ENCODE results near the gene GGACT.
"Not testable (repeated sequence)": the region's sequence is repeated elsewhere in the genome, so short reads cannot be mapped to it uniquely, and the experiment has no call there.

Gene GGACT

DNA sequence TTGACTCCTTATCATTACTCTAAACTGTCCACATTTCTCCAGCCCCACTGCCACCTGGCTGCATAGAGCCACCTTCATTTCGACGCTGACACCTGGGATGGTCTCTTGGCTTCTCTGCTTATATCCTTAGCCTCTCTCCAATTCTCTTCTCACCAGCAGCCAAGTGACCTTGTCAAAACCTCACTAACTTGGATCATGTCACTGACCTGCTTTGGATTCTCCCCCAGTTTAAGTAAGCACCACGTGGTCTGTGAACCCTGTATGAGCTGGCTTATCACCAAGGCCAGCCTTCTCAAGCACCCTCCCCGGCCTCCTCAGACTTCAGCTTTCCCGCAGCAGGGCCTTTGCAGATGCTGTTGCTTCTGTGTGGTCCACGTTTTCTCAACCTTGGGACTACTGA is 12.3 kb upstream of the GGACT start:
- DNase-seq: no peak

DNA sequence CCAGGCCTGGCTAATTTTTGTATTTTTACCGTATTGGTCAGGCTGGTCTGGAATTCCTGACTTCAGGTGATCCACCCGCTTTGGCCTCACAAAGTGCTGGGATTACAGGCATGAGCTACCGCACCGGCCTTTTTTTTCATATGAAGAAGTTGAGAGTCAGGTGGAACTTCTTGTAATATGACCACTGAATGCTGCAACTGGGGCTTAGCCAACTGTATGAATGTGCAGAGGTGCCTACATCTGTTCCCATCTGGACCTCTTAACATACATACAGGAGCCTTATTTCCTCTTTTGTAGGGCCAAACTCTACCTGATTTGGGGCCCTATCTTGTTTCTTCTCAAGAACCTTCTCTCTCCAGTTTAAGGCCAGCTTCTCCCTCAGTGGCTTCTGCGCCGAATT is 11.9 kb upstream of the GGACT start:
- no peak for DNase-seq

DNA sequence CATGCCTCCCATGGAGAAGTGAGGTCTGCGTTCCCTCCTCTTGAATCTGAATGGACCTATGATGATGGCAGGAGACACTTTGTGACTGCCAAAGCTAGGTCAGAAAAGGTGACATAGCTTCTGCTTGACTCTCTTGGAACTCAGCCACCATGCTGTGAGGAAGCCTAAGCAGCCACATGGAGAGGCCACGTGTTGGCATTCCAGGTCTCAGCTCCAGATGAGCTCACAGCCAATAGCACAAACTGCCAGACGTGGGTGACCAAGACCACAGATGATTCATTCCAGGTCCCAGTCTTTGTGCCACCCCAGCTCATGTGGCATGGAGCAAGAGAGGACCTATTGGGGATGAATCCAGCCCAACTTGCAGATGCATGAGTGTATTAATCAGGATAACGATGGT is 8.7 kb upstream of the GGACT start:
- no peak for DNase-seq

DNA sequence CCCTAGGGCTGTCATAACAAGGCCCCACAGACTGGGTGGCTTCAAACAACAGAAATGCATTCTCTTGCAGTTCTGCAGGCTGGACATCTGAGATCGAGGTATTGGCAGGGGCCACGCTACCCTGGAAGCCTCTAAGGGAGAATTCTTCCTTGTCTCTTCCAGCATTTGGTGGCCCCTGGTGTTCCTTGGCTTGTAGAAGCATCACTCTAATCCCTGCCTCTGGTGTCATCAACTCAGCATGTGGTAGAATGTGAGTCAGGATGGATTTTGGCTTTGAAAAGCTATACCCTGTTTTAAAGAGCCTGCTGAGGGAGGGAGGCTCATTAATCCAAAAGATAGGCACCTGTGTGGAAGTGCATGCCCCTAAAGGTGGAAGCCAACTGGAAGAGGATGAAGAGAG is 7.9 kb upstream of the GGACT start:
- DNase-seq: no peak

DNA sequence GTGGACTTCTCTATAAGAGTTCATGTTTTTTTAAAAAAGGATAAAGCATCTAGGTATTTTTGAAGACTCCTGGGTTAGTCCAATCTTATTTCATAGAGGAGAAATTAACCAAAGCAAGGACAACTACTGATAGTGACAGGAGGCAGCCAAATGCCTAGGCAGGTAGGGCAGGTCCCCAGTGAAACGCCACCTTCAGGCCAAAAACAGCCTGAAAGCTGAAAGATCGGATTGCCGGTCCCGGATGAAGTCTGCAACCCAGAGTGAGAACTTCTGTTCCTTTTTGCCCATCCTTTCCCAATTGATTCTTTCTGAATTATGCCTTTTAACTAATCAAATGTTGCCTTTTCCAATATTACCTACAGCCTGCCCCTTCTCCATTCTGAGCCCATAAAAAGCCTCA is 6.1 kb upstream of the GGACT start:
- DNase-seq: no peak

DNA sequence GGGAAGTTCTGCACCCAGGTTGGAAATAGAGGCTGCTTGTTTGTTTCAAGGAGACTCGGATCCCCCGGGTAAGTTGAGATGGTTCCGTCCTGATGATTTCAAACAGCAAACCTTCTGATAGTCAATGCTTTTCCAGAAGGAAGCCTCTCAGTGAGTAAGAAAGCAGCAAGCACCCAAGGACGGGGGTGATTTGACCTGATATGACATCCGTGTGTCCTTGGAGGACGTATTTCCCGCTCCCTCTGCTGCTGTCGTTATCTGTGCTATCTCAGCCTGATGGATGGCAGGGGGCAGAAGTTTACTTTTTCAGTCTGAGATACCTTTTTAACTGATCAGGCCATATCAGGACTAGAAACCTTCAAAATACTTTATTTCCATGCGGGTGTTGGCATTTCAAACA is 5.7 kb upstream of the GGACT start:
- DNase-seq: no peak

DNA sequence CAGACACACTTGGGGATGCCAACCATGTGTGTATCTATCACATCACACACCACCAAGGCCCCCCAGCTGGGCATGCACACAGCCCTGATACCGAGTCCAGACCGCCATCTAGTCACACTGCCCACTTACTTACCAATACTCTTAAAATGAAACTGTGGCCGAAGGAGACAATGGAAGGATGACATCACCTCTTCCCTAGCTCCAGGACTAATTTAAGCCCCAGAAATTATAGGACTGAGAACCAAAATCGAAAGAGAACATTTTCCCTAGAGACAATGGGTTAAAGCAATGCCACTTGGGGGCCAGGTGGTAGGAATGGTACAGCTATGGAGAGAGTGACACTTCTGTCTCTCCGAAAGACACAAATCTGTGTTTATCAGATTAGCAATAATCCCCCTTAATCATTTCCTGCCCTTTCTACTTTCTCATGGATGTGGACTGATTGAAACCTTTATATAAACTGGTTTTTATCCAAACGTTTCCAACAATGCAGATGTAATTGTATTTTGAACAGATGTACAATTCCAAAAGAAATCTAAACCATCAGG is 663 bp upstream of the GGACT start:
- DNase-seq: no peak

DNA sequence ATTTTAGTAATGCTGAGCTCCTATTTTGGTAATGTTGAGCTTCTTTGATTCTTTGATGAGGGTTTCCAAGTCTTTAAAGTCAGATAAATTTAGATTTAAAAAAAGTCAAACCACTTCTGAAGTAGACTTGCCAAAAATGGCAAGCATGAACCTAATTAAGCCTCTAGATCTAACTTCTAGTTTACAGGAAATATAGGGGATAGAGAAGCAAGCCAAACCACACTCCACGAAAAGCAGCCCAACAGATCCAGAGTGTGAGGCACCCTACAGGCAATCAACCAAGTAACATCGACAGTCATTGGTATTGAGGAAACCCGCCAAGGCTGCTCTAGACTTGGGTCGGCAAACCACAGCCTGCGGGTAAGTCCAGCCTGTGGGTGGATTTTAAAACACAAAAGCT is 3.7 kb downstream of the GGACT start:
- DNase-seq: no peak

DNA sequence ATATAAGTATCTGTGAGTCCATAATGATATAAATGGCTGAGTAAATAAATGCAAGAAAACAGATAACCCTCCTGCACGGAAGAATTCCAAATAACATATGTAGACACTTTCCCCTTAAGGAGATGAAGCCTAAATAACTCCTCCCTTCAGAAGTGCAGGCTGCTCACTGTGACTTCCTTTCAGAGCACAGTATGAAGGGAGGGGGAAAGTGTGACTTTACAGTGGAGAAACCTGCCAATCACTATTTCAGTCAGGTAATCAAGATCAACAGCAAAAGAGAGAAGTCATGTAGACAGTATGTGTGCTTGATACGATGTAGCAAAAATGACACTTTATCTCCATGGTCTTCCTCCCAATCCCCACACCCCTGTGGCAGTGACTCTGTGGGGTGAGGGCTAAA is 7.1 kb downstream of the GGACT start:
- no peak for DNase-seq

DNA sequence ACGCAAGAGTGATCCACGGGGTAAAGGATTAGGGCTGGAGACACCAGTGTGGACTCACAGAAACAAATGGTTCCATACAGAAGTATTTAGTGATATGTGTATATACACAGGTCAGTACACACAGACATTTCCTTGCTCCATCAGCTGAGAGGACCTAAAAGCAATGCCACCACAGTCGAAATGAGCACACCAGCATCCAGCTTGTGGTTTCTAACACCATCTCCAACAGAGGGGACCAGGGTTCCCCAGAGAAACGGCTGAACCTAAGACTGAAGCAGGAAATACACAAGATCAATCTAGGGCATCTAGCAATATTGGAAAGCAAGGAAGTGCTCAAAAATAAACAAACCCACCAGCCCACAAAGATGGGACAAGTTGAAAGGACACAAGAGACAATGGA is 7.6 kb downstream of the GGACT start:
- no peak for DNase-seq

DNA sequence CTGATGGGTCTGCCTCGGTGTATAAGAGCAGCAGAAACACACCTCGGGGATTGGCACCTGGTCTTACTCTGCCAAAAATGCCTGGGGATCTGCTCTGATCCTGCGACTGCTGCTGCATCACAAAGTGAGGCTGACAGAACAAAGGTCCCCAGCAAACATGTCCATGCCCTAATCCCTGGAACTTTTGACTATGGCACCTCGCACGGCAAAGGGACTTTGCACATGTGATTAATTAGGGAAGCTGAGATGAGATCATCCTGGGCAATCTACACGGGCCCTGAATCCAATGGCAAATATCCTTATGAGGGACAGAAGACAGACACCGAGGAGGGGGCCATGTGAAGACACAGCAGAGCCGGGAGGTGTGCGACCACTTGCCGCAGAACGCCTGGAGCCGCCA is 8.5 kb downstream of the GGACT start:
- no peak for DNase-seq

DNA sequence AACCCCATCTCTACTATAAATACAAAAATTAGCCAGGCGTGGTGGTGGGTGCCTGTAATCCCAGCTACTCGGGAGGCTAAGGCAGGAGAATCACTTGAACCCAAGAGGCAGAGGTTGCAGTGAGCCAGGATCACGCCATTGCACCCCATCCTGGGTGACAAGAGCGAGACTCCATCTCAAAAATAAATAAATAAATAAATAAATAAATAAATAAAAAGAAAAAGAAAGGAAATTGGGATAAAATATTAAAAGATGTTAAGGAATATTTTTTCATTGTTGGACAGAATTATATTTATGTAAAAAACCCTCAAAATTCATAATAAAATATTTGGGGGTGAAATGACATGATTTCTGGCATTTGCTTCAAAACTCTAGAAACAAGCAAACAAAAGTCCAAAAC is 11.3 kb downstream of the GGACT start:
- not testable (repeated sequence) for DNase-seq

DNA sequence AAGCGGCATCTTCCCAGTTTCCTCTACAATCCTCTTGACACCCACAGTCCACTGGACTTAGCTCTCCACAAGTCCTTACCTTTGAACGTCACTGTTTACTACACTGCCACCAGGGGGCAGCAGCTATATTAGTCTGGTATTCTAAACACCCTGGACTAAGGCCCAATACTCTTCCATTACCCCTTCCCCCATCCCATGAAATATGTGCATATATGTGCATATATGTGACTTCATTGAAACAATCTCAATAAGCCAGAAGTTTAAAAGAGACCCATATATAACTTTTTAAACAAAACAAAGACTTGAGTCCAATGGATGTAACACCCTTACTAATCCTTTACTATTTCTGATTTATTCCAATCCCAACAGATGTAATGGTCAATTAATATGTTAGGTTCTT is 15.5 kb downstream of the GGACT start:
- DNase-seq: peak; percentile 67 to 70

DNA sequence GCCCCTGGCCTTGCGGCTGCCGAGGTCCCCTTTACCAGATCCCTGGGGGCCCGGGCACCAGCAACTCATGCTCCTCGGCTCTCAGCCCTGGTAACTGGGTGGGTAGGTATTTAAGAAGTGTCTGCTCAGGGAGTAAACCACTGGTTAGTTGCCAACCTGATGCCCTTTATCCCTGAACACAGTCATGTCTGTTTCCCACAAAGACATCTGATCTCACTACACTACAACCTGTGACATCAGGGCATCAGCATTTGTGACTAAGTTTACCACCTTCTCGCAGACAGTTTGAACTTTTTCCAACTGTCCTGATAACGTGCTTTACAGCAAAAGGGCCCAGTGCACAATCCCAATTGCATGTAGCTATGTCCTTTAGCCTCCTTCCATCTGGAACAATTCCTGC is 22.0 kb downstream of the GGACT start:
- DNase-seq: no peak

DNA sequence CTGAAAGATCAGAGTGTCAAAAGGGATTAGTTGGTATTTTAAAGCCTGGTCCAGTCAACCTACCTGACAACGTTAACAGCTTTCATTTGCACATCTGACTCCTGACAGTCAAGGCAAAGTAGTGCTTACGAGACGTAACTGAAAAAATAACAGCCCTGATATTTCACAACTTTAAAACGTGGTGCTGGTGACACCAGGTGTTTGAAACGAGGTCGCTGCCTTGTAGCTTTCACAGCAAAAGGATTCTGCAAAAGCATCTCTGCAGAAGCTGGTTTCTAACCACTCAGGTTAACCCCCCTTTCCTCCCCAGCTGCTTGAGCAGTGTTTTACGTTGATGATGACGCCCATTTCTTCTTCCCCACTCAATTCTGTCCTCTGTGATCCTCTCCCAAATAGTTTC is 23.3 kb downstream of the GGACT start:
- DNase-seq: no peak

DNA sequence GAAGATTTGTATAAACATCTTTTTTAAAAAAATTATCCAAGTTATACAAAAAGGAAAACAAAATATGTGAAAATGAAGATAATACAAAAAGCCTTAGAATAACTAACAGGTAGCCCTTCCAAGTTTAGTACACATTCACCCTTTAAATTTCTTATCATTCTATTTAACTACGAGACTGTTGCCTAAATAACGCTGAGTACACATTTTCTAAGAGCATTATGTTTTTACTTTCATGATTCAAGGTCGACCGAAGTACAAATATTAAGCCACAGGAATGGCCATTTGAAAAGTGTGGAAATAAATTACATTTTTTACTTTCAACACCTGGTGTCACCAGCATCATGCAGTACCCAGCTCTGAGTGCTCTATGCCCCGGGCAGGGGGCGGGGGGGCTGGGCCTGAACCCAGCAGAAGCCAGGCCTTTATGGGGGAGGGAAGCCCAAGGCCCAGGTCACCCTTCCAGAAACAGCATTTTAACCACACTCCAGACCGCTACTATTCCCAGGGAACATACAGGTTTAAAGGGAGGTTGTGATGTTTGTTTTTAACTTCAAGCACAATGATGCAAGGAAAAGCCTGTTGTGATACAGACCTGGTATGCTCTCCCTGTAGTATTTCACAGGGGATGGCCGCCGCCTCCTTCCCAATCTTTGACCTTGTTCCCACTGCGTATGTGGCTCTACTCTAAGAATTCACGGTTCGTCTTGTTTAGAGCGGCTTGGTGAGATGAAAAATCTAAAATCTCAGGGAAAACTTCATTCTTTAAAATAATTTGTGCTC is 24.0 kb downstream of the GGACT start:
- no peak for DNase-seq

DNA sequence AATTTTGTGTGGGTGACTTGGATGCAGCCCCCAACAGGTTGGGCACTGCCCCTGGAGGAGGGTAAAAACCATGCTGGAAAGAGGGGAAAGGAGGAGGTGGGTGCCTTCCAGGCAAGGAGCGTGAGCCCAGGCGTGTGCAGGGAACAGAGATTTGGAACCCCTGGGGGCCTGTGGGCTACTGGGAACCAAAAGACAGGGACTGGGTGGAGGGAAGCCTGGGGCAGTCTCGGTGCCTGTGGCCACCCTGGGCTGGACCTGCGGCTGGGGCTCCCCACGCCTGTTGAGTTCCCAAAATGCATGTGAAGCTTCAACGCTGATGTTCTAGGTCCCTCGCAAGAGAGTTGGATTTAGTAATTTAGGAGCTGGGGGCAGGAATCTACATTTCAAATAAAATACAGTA is 24.8 kb downstream of the GGACT start:
- no peak for DNase-seq

DNA sequence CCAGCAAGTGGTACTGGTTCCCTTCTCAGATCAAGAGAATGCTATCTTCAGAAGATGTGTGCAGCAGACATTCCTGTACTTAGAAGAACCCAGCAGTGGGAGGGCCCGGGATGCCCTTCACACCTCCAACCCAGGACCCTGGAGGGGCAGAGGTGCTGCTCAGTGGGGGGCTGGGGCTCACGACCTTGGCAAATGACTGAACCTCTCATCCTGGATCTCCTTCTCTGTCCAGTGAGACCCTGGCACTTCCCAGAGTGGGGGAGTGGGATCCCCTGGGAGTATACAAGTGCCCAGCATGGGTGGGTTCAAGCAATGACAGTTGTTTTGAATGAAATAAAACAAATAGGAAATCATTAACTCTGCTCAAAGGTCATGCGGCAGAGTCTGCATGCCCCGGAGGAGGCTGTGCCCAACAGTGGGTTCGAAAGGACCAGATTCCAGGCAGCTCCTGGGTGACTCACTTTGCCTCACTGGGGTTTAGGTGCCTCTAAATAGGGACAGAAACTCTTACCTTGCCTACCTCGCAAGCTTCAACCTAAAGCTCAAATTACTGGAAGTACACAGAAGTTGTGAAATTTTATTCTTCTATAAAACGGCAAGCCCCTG is 26.9 kb downstream of the GGACT start:
- DNase-seq: no peak

DNA sequence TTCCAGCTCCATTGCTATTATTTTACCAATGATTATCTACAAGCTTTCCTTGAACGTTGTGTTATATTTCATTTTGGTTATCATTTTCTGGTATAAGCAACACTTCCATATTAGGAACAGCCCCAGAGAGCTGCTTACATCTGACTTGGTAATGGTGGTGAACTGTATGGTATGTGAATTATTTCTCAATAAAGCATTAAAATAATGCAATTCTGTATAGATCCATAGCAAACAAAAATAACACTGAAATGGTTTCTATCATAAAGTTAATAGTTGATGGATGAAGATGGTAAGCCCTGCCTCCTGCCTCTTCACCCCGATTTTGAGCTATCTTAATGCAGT is 27.5 kb downstream of the GGACT start:
- no peak for DNase-seq

DNA sequence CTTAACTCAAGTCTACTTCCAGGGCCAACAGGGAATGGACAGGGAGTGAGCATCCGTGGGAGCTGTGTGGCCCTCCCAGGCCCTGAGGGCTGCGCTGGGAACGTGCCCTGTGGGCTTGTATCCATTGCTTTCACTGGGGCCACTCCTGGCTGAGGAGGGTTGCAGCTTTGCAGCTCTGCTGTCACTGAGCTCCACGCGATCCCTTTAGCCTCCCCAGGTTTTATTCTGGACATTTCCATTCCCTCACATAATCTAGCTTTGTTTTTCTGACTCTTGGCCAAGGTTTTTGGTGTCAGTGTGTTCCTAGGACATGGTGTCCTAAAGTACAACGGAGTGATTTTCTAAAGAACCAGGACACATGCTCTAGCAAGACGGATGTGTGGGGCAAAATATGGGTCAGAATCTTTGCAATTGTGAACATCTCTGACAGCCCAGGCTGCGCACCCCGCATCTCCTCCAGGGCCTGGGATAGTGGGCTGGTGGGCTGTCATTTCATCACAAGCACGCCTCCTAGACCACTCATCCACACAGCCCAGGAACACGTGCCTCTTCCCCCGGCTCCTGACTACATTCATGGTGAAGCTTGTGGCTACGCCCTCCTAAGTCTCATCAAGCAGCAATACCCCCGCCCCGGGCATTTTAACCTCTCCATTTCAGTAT is 28.0 kb downstream of the GGACT start:
- DNase-seq: no peak

DNA sequence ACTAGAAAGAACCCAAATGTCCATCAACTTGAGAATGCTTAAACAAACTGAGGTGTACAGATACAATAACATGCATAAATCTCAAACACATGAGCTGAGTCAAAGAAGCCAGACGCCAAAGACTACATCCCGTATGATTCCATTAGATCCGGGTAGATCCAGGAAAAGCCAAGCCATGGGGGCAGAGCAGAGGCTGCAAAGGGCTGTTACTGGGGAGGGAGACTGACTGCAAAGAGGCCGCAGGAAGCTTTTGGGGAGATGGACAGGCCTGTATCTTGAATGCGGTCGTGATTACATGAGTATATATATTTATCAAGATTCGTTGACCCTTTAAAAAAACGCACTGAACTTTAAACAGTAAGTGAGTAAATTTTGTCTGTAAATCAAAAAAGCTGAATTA is 28.7 kb downstream of the GGACT start:
- no peak for DNase-seq

DNA sequence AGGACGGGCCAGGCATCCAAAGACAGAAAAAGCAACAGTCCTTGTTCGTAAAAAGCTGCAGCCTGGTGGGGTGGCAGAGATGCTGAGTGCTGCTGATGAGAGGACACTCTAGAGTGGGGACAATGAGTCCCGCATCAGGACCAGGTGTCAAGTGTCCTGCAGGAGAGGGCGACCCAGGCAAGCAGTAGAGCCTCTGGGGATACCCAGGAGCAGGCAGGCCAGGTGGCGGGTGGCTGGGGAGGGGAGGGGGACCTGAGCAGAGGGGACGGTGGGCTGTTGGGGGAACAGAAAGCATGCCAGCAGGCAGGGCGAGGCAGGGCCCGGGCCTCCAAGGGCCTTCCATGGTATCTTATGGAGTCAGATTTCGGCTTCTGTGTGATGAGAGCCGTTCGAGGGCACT is 35.8 kb downstream of the GGACT start:
- DNase-seq: no peak

DNA sequence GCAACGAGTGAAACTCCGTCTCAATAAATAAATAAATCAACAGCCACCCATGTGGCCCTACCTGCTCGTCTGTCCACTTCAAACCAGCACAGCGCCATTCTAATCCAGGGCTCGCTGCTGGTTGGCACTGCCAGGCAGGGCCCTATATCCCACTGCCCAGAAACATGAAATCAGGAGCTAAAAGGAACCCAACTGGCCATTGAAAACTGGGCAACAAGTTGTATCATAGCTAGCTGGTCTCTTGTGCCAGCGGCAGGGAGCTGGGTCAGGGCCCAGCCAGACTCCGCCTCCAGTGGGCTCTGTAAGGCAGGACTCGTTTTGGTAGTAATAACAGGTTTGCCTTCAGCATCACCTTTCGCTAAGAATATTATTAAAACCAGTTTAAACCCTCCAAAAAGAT is 39.3 kb downstream of the GGACT start:
- no peak for DNase-seq

DNA sequence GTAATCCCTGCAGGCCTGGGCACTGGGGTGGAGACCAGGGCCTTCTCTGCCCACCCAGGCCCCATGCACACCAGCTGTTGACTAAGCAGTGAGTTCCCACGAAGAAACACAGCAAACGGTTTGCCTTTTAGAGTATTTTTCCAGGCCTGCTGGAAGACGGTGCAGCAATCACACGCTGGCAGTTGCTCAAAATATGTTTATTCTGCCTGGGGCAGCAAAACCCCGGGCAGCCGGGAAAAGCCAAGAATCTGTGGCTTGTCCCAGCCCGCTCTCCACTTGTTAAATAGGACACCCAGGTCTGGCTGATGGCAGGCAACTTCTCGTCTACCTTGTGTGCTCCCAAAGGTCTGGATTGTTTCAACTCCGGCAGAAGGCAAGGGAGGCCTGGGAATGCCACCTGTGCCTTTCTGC is 40.8 kb downstream of the GGACT start:
- no peak for DNase-seq
